CD14-positive monocyte (primary cell): ENCODE results near the gene RPTOR. TPM values are rescaled to one million over a fixed set of nuclear protein-coding genes. Genes with fewer than 3 reads are reported as not detected.

ENCODE experiments used
- DNase-seq, 3 donors: peaks; one replicate each; pipeline ENCODE4 v3.0.0-alpha.2; 2011 to 2022
- H2AFZ ChIP-seq: 2 replicates; pipeline ENCODE4 v1.6.0; 2012; ENCODE audit warnings: mild to moderate bottlenecking, low read depth, low read length, inconsistent platforms; ENCODE audit not compliant: insufficient read depth, poor library complexity, severe bottlenecking
- H3K27ac ChIP-seq, 2 donors: 1 replicate in 1 of 2; 2 replicates in 1 of 2; pipeline ENCODE4 v1.5.1; 2012 to 2013; ENCODE audit warnings: low read length in 2 of 2, control low read depth in 1 of 2, inconsistent platforms in 1 of 2, low read depth in 1 of 2, mild to moderate bottlenecking in 1 of 2
- H3K27me3 ChIP-seq, 2 donors: one replicate each; pipeline versions ENCODE4 v1.6.0 to v1.6.1; 2011 to 2013; ENCODE audit warnings: low read length in 2 of 2; ENCODE audit not compliant: control insufficient read depth in 2 of 2, insufficient read depth in 2 of 2
- H3K36me3 ChIP-seq, 2 donors: replicated peaks in 1 of 2; 1 replicate in 1 of 2; 2 replicates in 1 of 2; pipeline versions ENCODE4 v1.5.1 to v1.6.1; 2012 to 2013; ENCODE audit warnings: low read length in 2 of 2, control low read depth in 1 of 2, inconsistent platforms in 1 of 2, mild to moderate bottlenecking in 1 of 2; ENCODE audit not compliant: insufficient read depth in 2 of 2, control insufficient read depth in 1 of 2
- H3K4me1 ChIP-seq, 2 donors: 1 replicate in 1 of 2; 2 replicates in 1 of 2; pipeline versions ENCODE4 v1.5.1 to v1.6.1; 2012 to 2013; ENCODE audit warnings: low read length in 2 of 2, control low read depth in 1 of 2, inconsistent platforms in 1 of 2, mild to moderate bottlenecking in 1 of 2, moderate library complexity in 1 of 2; ENCODE audit not compliant: insufficient read depth in 2 of 2, control insufficient read depth in 1 of 2
- H3K4me2 ChIP-seq: replicated peaks from 2 replicates; pipeline ENCODE3; 2012; ENCODE audit warnings: low read length, moderate library complexity, mild to moderate bottlenecking; ENCODE audit not compliant: poor library complexity, severe bottlenecking; ENCODE audit errors: extremely low read depth
- H3K4me3 ChIP-seq, 3 experiments: fragments of 200-600 bp in 1 of 3; sonication (generic) in 1 of 3; replicated peaks in 1 of 3; 1 replicate in 2 of 3; 2 replicates in 1 of 3; pipeline ENCODE4 v1.5.1; 2011 to 2013; ENCODE audit warnings: low read length in 3 of 3, mild to moderate bottlenecking in 3 of 3, control low read depth in 2 of 3, low read depth in 2 of 3, inconsistent platforms in 1 of 3, moderate library complexity in 1 of 3
- H3K79me2 ChIP-seq: 2 replicates; pipeline ENCODE4 v1.6.0; 2012; ENCODE audit warnings: mild to moderate bottlenecking, control low read depth, inconsistent platforms, low read length, moderate library complexity; ENCODE audit not compliant: insufficient read depth
- H3K9ac ChIP-seq: 2 replicates; pipeline ENCODE4 v1.6.0; 2017; ENCODE audit warnings: low read length, mild to moderate bottlenecking; ENCODE audit not compliant: insufficient read depth, poor library complexity, severe bottlenecking
- H3K9me3 ChIP-seq, 2 donors: replicated peaks in 1 of 2; 1 replicate in 1 of 2; 2 replicates in 1 of 2; pipeline versions ENCODE4 v1.5.1 to v1.6.1; 2012 to 2013; ENCODE audit warnings: low read length in 2 of 2, control low read depth in 1 of 2; ENCODE audit not compliant: control insufficient read depth in 1 of 2, insufficient read depth in 1 of 2
- H4K20me1 ChIP-seq: 2 replicates; pipeline ENCODE4 v1.6.0; 2012; ENCODE audit warnings: mild to moderate bottlenecking, low read length, control low read depth, moderate library complexity; ENCODE audit not compliant: insufficient read depth
- H3K27ac Mint-ChIP-seq, 7 donors: one replicate each; pipeline ENCODE4 v1.8.0; 2020; ENCODE audit warnings: mild to moderate bottlenecking in 7 of 7, mixed read lengths in 7 of 7, moderate library complexity in 6 of 7, inconsistent platforms in 2 of 7
- H3K27me3 Mint-ChIP-seq, 3 donors: one replicate each; pipeline ENCODE4 v1.8.0; 2021 to 2022; ENCODE audit warnings: low read depth in 3 of 3, mild to moderate bottlenecking in 3 of 3, mixed read lengths in 3 of 3, moderate library complexity in 3 of 3, inconsistent platforms in 1 of 3
- H3K36me3 Mint-ChIP-seq, 2 donors: one replicate each; pipeline ENCODE4 v1.8.0; 2020; ENCODE audit warnings: mixed read lengths in 2 of 2, inconsistent platforms in 1 of 2, mild to moderate bottlenecking in 1 of 2
- H3K4me1 Mint-ChIP-seq: one replicate; pipeline ENCODE4 v1.8.0; 2020; ENCODE audit warnings: mild to moderate bottlenecking, mixed read lengths
- H3K4me3 Mint-ChIP-seq, 2 donors: one replicate each; pipeline ENCODE4 v1.8.0; 2020; ENCODE audit warnings: mild to moderate bottlenecking in 2 of 2, mixed read lengths in 2 of 2, moderate library complexity in 1 of 2
- H3K9me3 Mint-ChIP-seq, 7 donors: one replicate each; pipeline ENCODE4 v1.8.0; 2020 to 2022; ENCODE audit warnings: mixed read lengths in 7 of 7, mild to moderate bottlenecking in 6 of 7, moderate library complexity in 6 of 7, inconsistent platforms in 2 of 7
- WGBS: methylation state at CpG from one replicate; pipeline ENCODE4 v1.1.5; 2013; ENCODE audit warnings: missing lambda C conversion rate; ENCODE audit not compliant: insufficient coverage; 5-methylcytosine and 5-hydroxymethylcytosine counted together
- intact Hi-C, 2 donors: fragments of 100-400 bp; cut with micrococcal nuclease; formaldehyde crosslinking; loops; one replicate each; pipeline versions ENCODE4 v1.15.0 to v1.15.1; 2023
- polyA plus RNA-seq, 3 donors: library from polyadenylated mRNA; depleted of rRNA in 1 of 3; unstranded in 2 of 3; stranded (reverse) in 1 of 3; fragments of 300-500 nt in 2 of 3; fragments of >200 nt in 1 of 3; fragmentation: Illumina TruSeq in 2 of 3; gene quantifications; 1 replicate in 2 of 3; 2 replicates in 1 of 3; pipeline ENCODE4 v1.2.3, GENCODE V29; 2012 to 2021
- small RNA-seq: library from RNA; depleted of rRNA; stranded (forward); fragments of <200 nt; gene quantifications from one replicate; pipeline ENCODE3, GENCODE V24; 2012; ENCODE audit warnings: low read depth; ENCODE audit not compliant: insufficient read length
- TF ChIP-seq, protein P1 (sequence below): fragments of 200-600 bp; IDR thresholded peaks from one replicate; pipeline ENCODE4 v1.8.0; 2022; ENCODE audit warnings: antibody characterized with exemption, mild to moderate bottlenecking

Gene RPTOR
- polyA plus RNA-seq, 3 donors = 1.1 to 8.7 (median 2.6) TPM

GRCh38 chr17:81015136-81015535 is 470.5 kb downstream of the RPTOR start:
- Histone ChIP-seq H4K20me1 (no peaks in the 10 kb centered on the region), H3K27ac (no peak overlapping the region), H3K27me3 (no peaks in the 10 kb centered on the region), H3K9ac (no peak overlapping the region), H2AFZ (no peak overlapping the region), H3K4me3 (no peak overlapping the region), H3K4me2 (no peak overlapping the region), H3K79me2 (no peaks in the 10 kb centered on the region), H3K4me1 (peaks cover 19 to 23% of the 10 kb centered on the region in 2 donors), H3K9me3 (peaks cover 6 to 9% of the 10 kb centered on the region in 2 donors), H3K36me3 (no peaks in the 10 kb centered on the region)
- intact Hi-C loops = no loop called here
- no peak overlapping the region for H3K27ac Mint-ChIP-seq
- no peak overlapping the region for H3K4me3 Mint-ChIP-seq
- H3K9me3 Mint-ChIP-seq = peaks cover 8 to 23% (median 16%) of the 10 kb centered on the region in 7 donors
- DNase-seq = no peak
- WGBS = no CpG with 5 or more reads among the region's 1 CpG
- TF ChIP-seq, protein P1, sequence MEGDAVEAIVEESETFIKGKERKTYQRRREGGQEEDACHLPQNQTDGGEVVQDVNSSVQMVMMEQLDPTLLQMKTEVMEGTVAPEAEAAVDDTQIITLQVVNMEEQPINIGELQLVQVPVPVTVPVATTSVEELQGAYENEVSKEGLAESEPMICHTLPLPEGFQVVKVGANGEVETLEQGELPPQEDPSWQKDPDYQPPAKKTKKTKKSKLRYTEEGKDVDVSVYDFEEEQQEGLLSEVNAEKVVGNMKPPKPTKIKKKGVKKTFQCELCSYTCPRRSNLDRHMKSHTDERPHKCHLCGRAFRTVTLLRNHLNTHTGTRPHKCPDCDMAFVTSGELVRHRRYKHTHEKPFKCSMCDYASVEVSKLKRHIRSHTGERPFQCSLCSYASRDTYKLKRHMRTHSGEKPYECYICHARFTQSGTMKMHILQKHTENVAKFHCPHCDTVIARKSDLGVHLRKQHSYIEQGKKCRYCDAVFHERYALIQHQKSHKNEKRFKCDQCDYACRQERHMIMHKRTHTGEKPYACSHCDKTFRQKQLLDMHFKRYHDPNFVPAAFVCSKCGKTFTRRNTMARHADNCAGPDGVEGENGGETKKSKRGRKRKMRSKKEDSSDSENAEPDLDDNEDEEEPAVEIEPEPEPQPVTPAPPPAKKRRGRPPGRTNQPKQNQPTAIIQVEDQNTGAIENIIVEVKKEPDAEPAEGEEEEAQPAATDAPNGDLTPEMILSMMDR = no peak
- H3K36me3 Mint-ChIP-seq = peaks cover 0 to 4% of the 10 kb centered on the region in 2 donors
- H3K4me1 Mint-ChIP-seq = peaks cover 34% of the 10 kb centered on the region
- H3K27me3 Mint-ChIP-seq = peaks cover 0 to 9% (median 5%) of the 10 kb centered on the region in 3 donors

Small RNA genes lying within 50 kb of the gene (small RNA-seq; reads per million reads assigned to genes)
- gene AC120024.2 = not detected
- not detected for gene AC120024.3

Other genes with a start within 250 kb of the RPTOR start
- gene ENDOV, start 129.7 kb upstream of the RPTOR start, polyA plus RNA-seq = 10 to 100 TPM; 10.4 to 15.7 (median 13.3) TPM
- not detected for gene NPTX1, start 68.2 kb upstream of the RPTOR start, polyA plus RNA-seq